Right lung (tissue), 5 donors: Measurements from ENCODE around the gene LPP. TPM values are rescaled to one million over a fixed set of nuclear protein-coding genes. Genes with fewer than 3 reads are reported as not detected.

ENCODE experiments used
- DNase-seq, 2 donors: peaks; one replicate each; pipeline ENCODE4 v3.0.0-alpha.2; 2013
- polyA plus RNA-seq, 5 donors: library from polyadenylated mRNA; unstranded; fragments of 120-200 nt; gene quantifications; one replicate each; pipeline versions ENCODE4 v1.2.1 to v1.2.3, GENCODE V29; 2013; ENCODE audit warnings: inconsistent platforms in 1 of 5, low replicate concordance in 1 of 5; ENCODE audit not compliant: insufficient read length in 5 of 5, insufficient read depth in 1 of 5

The LPP gene
- polyA plus RNA-seq, 5 donors, result 14.9 to 27.2 (median 23.3) TPM

DNA sequence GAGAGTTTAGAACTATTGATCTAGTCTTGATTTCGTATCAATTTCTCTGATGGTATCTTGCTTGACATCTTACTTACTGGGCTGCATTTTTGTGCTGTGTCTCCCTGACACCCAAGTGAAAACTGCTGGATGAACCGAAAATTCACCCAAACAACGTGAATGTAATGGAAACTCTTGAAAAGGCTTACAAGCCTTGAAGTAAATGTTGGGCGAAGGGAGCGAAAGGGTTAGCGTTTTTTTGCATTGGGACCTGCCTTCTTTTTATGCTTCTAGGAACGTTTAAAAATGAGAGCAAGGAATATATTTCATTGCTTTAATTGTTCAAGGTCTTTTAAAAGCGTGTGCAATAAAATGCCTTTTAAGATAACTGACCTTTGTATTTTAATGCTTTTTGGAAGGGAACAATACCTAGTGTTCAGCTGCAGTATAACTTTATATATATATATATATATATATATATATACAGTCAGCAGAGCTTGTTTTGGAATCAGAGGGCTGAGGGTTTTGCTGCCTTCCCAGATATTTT is 94.1 kb downstream of the LPP start:
- no peak for DNase-seq

DNA sequence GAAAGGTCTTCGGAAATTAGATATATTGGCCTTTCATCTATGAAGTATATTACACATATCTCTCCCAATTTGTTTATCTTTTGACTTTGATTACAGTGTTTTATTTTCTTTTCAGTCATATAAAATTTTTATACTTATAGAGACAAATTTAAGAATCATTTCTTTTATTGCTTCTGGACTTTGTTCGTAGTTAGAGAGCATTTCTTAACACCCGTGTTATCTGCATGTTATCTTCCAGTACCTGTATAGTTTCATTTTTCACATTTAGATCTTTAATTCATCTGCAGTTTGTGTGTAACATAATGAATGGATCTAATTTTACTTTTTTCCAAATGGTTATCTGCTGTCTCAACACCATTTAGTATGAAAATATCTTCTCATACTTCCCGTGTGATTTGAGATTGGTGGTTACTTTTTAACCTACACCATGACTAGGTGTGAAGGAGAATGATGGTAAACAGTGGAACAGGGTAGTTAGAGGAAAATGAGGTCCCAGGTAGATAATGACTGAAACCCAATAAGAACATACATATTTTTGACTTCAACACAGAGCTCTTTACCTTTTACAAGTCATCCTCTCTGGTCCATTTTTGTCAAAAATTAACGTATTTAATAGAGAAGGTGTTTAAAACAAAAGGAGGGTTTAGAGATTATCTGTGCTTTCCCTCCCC is 99.3 kb downstream of the LPP start:
- DNase-seq, result no peak

DNA sequence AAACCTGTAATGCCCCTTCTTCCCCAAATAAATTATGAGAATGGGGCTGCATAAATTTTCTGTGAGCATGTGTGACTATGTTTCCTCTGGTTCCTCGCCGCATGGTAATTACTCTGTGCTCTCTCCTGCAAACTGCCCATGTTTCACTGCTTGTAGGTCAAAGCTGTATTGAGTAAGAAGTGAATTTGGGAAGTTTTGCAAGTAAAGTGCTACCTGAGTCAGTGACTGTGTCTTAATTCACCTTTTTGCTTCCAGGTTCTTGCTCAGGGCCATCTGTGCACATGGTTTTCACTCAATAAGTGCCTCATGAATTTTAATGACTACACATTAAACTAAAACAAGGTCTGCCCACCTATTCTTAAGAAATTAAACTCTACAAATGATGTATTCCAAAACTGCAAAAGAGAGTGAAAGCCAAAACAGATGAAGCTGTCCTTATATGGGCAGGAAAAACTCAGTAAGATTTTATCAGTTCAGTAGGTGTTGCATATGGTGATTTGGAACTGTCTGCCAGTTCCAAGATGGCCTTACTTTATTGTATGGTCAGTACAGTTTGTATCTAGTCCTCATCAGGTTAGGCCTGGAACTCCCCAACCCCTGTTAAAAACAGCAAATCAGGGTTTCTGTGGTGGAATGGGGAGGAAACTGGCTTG is 100.0 kb downstream of the LPP start:
- no peak for DNase-seq

DNA sequence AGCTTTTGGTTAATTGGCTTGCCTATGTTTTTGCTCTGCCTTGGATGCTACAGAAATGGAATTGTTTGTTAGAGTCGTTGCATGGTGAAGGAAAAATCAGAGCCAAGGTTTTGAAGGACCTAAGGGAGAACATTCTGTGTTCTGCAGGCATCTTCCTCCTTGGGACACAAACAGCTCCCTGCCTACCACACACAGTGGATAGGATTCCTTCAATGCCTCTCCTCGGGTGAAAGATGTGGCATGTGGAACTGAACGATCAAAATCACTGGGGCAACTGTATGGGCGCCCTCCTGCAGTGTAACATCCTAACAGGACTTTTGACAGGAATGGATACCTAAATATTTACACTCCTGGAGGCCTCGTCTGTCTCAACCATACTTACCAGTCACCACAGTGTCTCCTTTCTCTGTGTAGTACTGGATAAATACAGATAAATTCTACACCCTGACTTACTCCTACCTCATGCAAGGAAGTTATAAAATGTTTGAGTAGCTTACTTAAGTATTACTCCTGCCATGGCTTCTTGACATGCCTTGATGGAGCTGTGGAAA is 100.6 kb downstream of the LPP start:
- DNase-seq, result no peak

DNA sequence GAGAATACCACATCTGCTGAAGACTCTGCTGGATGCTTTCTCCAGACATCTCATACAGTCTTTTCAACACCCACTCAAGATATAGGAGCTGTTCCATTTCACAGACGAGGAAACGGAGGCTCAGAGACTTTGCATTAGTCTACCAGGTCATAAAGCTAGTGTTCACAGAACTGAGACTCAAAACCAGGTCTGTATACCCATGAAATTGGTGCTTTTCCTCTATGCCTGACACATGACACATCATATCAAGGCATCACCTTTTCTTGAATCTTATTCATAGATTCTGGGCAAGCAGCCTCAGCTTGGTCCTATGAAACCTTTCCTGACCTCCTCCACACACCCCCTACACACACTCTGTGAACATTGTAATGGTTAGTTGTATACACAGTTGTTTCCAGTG is 101.2 kb downstream of the LPP start:
- DNase-seq, result no peak

DNA sequence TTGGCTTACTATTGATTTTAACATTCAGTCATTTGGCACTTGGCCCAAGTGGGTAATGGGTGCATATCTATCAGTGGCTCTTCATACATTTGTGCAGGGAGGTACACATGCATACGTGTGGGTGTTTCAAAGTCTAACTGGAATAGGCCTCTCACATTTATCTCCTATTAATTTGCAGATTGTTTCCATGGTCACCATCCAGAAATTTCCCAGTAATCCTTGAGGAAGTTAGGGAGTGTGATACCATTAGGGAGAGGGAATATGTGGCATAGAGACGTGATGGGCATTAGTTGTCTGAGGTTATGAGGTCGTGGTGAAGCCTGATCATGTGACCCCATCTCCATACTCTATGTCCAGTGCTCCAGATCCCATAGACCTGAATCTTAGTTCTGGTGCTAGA is 102.8 kb downstream of the LPP start:
- DNase-seq, result no peak

DNA sequence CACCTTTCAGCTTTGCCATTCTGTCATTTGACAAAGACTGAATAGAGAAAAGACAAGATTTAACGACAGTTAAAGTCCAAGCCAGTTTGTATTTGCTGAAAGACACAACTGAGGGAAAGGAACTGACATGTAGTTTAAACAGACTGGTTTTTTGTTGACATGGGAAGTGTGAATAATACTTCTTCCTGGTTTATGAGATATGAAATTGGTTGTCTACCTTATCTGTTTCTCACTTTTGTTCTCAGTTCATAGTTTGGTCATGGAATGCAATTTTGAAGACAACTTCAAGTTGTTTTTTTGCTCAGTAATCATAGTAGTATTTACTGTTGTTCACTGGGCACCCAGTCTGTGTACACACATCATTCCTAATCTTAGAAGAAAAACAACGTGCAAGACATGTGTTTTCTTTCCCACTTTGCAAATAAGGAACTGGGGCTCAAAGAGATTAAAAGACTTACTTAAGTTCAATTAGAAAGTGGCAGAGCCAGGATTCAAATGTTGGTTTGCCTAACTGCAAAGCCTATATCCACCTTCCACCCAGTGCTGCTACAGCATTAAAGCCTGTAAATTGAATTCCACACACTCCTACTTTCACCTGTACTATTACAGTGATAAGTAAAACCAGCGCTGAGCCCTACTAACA is 103.5 kb downstream of the LPP start:
- peak in 1 of 2 donors; percentile 21 for DNase-seq

DNA sequence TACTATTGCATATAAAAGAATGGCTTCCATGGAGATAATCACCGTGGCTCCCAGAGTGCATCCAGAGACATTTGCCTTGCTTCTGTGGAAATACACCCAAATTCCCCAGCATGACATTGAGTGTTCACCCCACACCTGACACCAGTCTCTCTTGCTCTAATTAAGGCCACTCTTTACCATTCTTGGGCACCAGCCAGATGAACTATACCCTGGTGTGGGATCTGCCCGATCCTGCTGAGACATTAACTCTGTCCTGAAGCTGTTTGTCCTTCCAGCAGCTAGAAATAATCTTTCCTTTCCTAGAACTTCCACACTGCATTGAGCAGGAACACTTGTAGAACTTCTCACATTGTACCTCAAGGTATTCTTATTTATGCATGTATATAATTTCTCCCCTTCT is 105.2 kb downstream of the LPP start:
- no peak for DNase-seq

DNA sequence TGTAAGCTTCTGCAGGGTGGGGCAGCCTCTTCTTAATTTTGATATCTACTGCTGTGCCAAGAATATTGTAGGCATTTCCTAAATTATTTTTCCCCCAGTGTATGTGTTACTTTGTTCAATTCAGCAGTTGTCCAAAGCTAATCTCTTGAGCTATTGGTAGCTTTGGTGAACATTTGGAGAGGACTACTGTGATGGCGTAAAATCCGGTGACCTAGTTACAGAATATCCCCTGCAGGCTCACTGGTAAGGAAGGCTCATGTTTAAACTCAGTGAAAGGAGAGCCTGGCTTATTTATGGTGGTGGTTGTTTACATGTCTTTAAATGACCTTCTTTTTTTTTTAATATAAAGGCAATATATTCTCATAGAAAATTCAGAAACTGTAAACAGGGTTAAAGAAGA is 105.6 kb downstream of the LPP start:
- DNase-seq, result no peak

DNA sequence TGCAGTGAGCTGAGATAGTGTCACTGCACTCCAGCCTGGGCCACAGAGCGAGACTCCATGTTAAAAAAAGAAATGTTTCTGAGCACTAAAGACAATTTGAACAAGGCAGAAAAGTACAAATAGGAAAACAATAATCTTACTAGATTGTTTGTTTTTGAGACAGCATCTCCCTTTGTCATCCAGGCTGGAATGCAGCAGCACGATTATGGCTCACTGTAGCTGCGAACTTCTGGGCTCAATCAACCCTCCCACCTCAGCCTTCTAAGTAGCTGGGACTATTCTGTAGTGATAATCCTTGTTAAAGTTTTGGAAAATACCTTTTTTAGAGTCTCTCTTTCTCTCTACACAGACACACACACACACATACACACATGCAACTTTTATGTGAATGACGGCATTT is 107.1 kb downstream of the LPP start:
- DNase-seq, result no peak

DNA sequence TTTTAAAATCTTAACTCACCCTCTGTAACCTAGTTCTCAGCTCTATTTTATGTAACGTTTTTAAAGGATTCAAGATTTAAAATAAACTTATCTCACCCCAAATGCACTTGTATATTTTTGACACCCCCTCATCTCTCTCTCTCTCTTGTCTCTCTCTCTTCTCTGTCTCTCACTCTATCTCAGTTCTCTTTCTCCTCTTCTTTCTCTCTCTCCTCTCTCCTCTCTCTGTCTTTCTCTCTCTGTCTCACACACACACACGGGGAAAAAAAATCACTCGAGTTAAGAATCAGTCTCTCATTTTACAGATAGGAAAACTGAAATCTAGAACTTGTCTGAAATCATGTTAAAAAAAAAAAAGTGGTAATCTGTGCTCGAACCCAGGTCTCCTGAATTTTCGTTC is 108.5 kb downstream of the LPP start:
- no peak for DNase-seq

DNA sequence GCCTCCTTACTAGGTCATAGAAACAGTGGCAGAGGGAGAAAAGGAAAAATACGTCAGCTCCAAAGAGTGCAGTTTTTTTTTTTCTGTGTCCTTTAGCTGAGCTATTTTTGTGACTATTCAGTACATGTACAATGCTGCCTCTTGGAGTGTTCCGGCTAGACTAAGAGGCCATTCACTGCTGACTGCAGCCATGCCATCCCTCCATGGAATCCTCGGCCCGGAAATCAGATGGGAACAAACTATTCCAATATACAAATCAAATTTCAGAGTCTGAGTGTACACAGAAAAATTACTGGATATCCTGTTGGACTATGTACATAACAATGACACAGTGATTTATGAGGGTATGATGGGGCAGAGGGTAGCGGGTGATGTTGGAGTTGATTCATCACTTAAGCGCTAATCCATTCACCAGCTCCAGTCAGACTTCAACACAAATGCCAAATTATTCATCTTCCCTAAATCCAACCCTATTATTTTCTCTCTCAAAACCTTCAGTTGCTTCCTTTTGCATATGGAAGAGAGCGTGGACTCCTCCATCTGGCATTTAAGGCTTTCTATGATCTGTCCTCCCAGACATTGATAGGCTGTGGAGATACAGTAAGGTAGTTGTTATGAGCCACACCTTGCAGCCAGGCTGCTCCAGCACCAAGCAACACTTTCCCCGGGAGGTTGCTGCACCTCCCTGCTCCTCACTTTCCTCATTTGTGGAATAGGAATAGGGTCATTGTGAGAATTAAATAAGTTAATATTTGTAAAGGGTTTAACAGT is 109.1 kb downstream of the LPP start:
- no peak for DNase-seq

DNA sequence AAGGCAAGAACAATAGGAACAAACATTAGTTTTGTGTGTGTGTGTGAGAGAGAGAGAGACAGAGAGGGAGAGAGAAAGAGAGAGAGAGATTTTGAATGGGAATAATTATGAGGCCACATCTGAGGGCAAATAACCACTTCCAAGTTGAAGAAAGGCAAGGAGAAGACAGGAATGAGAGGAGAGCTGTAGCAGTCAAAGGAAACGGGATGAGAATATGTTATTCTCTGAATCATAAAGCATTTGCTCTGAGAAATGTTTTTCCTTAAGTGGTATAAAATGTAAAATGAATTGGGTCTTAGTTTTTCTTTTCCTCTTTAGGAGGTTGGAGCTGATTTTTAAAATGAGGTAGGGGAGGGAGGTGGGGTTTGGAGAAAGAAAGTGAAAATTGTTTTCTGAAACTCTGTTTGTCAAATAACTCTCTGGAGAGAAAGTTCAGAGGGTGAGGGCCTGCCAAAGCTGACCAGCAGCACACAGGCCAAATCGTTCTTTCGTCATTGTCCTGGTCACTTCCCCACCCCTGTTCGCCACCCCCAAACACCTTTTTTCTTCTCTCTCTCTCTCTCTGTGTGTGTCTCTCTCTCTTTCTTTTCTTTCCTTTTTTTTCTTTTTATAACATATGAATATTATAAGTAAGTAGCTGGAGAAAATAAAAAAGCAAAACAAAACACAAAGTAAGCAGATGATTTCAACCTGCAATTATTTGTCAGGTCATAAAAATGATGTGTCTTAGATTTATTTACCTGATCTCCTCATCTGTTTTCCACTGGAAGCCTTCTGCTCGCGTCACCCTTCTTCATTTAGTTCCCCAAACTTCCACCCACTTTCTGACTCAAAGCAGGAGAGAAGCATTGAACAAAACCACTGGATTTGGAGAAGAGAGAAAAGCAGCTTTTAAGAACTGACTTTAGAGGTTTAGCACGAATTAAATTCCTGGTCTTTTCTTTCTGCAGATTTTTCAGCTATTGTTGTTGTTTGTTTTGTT is 110.6 kb downstream of the LPP start:
- DNase-seq, result no peak

DNA sequence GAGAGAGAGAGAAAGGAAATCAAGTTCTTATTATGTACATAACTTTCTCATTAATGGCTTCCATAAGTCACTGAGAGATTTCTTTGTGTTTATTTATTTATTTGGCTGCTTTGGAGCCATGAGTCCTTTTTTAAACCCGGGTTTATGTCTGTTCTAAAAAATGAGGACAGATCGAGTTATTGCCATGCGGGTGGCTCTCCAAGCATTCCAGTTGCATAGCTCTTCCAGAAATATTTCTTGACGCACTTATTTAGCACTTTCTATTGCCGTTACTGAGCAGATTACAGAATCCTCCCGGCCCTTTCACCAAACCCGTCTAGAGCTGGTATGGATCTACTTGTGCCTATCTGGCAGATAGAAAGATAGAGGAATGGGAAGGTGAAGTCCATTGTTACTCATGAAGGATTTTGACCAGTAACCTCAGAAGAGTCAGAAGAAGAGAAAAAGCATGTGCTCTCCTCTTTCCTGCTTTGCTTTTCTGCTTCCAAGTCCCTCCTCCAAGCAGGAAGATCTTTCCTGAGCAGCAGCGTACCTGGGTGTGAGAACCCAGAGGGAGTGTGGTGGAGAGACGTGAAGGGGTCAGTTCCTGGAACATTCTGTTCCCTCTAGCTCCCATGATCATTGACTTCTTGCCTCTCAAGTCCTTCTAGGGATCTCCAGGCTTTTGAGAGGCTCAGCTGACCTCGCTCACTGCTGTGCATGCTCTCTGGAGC is 112.8 kb downstream of the LPP start:
- no peak for DNase-seq

DNA sequence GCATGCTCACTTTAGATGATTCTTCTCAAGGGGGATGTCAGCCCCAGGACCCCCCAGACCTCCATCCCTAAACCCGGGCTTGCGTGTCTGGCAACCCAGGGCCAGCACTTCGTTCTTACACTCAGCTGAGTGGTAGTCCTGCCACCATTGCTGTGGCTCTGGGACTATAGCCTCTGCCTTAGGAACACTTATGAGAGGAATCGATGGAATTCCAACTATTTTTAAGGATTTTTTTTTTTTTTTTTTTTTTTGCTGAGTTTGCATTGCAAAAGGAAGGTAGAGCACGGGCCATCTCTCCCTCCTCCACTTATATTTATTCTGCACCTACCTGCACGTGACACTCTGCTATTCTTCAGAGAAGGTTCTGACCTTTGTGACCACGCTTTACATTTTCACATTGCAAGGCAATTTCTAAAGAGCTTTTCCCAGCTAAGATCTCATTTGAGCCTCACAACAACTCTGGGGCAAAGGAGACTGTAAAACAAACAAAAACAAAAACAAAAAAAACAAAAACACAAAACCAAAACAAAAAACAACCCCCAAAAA is 113.9 kb downstream of the LPP start:
- no peak for DNase-seq

DNA sequence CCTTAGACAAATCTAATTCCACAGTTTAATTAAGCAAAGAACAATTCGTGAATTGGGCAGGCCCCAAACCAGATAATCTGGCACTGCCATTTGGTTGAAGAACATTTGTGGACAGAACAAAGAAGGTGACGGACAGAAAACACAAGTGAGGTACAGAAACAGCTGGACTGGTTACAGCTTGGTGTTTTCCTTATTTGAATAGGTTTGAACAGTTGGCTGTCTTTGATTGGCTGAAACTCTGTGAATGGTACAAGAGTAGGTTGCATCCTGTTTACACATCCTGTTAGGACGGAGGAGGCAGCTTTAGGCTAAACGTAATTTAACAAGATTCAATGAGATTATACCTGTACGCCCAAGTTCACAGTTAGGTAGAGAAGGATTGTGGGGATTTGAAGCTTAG is 114.4 kb downstream of the LPP start:
- DNase-seq, result no peak

DNA sequence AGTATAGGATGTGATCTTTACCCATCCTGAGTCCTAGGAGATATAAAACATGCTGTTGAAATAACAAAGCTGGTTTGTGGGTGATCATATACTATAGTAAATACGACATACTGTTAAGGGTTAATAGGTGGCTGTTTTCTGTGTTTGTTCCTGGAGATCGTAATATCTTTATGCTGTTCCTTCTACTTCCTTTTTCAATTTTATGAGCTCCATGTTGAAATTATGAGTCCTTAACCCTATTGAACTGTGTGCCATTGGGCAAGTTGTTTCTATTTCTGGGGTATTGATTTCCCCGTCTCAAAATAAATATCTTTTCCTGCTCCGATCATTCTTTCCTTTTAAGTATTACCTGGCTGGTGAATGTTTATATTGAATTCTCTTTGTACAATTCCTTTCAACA is 115.1 kb downstream of the LPP start:
- no peak for DNase-seq

DNA sequence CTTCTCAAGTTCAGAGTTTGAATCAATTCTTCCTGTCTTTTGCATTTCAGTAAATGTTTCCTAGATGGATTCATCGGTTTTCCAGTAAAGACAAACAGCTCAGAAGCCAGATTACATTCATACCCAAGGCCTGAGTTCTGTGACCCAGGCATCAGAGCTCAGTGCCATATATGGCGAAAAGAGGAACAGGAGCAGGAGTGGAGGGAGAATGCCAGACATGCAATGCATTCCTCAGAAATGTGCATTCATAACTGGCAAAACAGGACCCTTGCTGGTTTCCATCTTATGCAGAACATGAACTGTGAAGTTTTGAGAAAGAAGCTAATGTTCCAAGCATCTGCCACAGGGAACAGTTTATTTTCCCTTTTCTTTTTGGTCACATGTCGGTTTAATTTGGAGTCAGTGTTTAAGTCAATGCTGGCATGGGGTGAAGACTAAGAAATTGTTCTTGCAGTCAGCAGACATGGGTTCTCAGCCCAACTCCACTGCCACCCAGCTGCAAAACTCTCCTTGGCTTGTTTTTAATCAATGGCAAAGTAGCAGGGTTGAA is 116.5 kb downstream of the LPP start:
- no peak for DNase-seq

DNA sequence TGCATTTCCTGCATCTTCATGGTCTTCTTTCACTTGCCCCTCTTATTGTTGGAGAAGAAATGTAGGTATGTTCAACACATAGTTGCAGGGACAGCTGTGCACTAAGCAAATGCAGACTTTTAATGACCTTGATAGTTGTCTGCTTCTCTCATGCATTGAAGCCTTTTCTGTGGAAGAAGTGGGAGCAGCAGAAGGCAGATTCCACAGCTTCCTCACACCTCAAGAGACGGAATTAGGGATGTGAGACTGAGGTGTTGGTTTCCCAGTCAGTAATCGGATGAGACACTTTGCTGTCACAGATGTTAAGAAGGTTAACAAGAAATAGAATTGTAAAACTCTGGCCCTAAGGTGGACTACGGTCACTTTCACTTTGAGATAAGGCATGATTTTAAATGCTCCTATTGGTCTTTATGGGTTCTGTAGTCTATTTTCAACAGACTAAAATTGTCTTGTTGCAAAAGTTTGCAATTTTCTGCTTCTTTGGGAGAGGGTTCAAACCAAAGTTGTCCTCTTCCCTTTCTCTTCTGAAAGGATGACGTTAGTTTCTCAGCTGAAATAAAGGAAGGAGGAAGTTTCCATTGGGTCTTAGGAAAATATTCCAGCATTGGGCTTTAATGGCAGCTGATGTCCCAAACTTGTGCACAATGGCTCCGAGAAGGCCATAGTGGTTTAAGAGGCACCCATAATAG is 117.4 kb downstream of the LPP start:
- no peak for DNase-seq
